ENCODE results near the gene C2orf81.
A peak's percentile ranks its signal among the peaks of the same experiment; 100 is the strongest.

The C2orf81 gene

DNA sequence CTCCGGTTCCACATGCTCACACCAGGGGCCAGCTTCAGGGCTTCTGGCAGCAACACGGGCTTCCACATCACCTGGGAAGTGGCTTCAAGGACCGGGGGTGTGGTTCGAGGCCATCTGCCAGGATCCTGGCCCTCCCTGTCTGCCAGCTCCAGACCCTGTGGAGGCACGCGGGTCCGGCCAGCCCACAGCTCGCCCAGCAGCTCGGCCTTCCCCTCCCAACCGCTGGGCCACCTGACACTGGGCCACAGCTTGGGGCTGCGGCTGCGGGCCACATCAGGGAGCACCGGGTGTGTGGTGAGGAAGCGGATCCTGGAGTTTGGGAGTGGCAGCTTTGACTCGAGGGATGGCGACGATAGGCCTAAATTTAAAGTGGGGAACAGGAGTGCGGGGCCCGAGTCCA is 7.0 kb downstream of the C2orf81 start:
- no peaks in the 10 kb centered on the region for H3K36me3 Mint-ChIP-seq (ENCODE audit: low read depth)
- no peak overlapping the region for H3K4me3 Mint-ChIP-seq
- H3K4me1 Mint-ChIP-seq, result peaks cover 13% of the 10 kb centered on the region
- peaks cover 3% of the 10 kb centered on the region for H3K27me3 Mint-ChIP-seq (ENCODE audit: low read depth)
- TF ChIP-seq, protein P1, sequence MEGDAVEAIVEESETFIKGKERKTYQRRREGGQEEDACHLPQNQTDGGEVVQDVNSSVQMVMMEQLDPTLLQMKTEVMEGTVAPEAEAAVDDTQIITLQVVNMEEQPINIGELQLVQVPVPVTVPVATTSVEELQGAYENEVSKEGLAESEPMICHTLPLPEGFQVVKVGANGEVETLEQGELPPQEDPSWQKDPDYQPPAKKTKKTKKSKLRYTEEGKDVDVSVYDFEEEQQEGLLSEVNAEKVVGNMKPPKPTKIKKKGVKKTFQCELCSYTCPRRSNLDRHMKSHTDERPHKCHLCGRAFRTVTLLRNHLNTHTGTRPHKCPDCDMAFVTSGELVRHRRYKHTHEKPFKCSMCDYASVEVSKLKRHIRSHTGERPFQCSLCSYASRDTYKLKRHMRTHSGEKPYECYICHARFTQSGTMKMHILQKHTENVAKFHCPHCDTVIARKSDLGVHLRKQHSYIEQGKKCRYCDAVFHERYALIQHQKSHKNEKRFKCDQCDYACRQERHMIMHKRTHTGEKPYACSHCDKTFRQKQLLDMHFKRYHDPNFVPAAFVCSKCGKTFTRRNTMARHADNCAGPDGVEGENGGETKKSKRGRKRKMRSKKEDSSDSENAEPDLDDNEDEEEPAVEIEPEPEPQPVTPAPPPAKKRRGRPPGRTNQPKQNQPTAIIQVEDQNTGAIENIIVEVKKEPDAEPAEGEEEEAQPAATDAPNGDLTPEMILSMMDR (IDR thresholded peaks at IDR 0.05; ENCODE audit: unreplicated experiment in 3 of 3), result no peak
- no peak overlapping the region for H3K27ac Mint-ChIP-seq
- no peaks in the 10 kb centered on the region for H3K9me3 Mint-ChIP-seq

DNA sequence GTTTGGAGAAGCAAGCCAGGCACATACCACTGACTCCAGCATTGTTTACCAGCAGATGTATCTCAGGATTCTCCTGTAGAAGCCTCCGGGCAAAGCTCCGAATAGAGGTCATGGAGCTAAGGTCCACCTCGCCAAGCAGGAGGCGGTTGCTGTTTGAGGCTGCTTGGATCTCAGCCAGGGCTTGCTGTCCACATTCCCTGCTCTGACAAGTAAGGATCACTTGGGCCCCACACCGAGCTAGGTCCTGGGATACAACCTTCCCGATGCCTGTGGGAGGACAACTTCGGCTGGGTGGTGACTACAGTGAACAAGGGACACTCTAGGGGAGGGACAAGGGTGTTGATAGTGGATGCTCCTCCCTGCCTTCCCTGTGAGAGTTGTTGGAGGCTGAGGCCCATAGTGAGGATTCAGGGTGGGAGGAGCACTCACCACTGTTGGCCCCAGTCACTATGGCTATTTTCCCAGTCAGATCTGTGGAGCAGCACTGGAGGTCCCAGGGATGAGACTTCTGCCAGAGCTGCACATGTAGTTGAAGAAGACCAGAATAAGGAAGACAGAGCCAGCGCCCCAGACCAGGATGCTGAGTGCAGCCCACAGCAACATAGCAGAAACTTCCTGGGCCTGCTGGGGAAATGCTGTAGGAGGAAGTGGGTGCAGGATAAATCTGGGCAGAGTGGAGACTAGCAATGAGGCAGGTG is 8.3 kb downstream of the C2orf81 start:
- TF ChIP-seq, protein P1 (IDR thresholded peaks at IDR 0.05; ENCODE audit: unreplicated experiment in 3 of 3), result no peak
- peaks cover 13% of the 10 kb centered on the region for H3K4me1 Mint-ChIP-seq
- peak overlapping the region in 2 of 3 experiments; percentile 47 to 57 for H3K4me3 Mint-ChIP-seq
- H3K36me3 Mint-ChIP-seq (ENCODE audit: low read depth), result no peaks in the 10 kb centered on the region
- no peaks in the 10 kb centered on the region for H3K9me3 Mint-ChIP-seq
- peaks cover 8% of the 10 kb centered on the region for H3K27me3 Mint-ChIP-seq (ENCODE audit: low read depth)
- H3K27ac Mint-ChIP-seq, result peak overlapping the region in 2 of 3 experiments; percentile 81 to 90

DNA sequence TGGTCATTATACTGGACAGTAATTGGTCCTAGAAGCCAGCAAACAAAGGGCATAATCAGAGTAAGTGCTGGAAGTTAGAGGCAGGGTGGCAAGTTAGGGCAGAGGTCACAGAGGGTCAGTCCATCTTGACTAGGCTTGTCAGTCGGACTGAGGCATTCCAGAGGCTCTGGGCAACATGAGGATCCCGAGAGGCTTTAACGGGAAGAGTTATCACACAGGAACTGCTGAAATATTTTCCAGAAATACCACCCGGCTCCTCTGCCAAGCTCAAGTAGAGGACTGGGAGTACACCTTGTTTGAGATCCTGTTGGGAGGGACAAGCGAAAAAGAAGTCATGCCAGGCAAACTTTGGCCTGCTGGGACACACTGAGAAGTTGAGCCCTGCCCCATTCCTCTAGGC is 13.7 kb downstream of the C2orf81 start:
- Mint-ChIP-seq H3K4me1 (peaks cover 4% of the 10 kb centered on the region), H3K27me3 (ENCODE audit: low read depth) (peaks cover 5% of the 10 kb centered on the region), H3K9me3 (no peaks in the 10 kb centered on the region), H3K4me3 (no peak overlapping the region), H3K36me3 (ENCODE audit: low read depth) (no peaks in the 10 kb centered on the region), H3K27ac (no peak overlapping the region)
- TF ChIP-seq, protein P1 (IDR thresholded peaks at IDR 0.05; ENCODE audit: unreplicated experiment in 3 of 3), result no peak

DNA sequence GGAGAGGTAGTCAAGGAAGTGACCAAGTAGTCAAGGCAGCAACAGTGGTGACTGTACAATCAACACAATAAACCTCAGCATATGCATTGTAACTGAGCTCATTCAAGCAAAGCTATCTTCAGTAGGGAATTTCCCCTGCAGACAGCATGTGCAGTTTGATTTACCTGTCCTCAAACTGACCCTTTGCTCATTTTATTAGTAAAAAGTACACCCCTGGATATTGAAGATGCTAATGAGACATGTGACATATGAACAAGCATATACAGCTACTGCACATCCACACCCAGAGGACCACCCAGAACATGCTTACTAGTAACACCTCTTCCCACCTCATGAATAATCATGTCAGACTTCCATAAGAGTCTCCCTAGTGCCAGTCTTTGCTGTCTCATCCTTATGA is 15.4 kb downstream of the C2orf81 start:
- Mint-ChIP-seq H3K27ac (no peak overlapping the region), H3K36me3 (ENCODE audit: low read depth) (no peaks in the 10 kb centered on the region), H3K4me1 (peaks cover 4% of the 10 kb centered on the region), H3K9me3 (no peaks in the 10 kb centered on the region), H3K27me3 (ENCODE audit: low read depth) (peaks cover 5% of the 10 kb centered on the region), H3K4me3 (no peak overlapping the region)
- TF ChIP-seq, protein P1 (IDR thresholded peaks at IDR 0.05; ENCODE audit: unreplicated experiment in 3 of 3), result no peak

DNA sequence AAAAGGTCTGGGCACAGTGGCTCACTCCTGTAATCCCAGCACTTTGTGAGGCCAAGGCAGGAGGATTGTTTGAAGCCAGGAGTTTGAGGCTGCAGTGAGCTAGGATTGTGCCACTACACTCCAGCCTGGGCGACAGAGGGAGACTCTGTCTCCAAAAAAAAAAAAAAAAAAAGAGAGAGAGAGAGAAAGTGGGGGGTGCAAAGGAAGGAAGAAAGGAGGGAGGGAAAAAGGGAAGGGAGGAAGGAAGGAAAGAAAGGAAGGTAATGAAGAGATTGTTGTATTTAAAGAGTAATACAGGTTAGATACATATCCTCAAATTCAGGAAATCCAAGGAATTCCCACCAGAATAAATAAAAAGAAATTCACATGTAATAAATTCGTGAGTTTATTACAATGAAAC is 19.5 kb downstream of the C2orf81 start:
- Mint-ChIP-seq H3K27ac (no peak overlapping the region), H3K4me1 (no peaks in the 10 kb centered on the region), H3K9me3 (no peaks in the 10 kb centered on the region), H3K27me3 (ENCODE audit: low read depth) (peaks cover 3% of the 10 kb centered on the region), H3K4me3 (no peak overlapping the region), H3K36me3 (ENCODE audit: low read depth) (no peaks in the 10 kb centered on the region)
- TF ChIP-seq, protein P1 (IDR thresholded peaks at IDR 0.05; ENCODE audit: unreplicated experiment in 3 of 3), result no peak

DNA sequence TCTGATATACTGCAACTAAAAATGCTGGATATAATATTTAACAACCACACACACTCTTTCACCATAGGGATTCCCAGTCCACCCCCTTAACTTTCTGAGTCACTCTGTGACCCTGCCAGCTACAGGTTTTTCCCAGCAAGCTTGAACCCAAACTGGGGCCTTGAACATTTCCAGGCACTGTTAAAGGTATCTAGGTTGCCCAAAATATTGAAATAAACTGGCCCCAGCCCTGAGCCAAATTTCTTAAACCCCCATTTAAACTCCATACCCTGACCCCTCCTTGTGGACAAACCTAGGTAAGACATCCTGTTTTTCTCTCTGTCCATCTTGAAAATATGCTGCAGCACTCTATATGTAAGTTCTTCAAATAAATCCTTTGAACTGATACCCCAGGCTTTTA is 21.6 kb downstream of the C2orf81 start:
- Mint-ChIP-seq H3K4me1 (no peaks in the 10 kb centered on the region), H3K27ac (no peak overlapping the region), H3K4me3 (no peak overlapping the region), H3K36me3 (ENCODE audit: low read depth) (no peaks in the 10 kb centered on the region), H3K27me3 (ENCODE audit: low read depth) (peaks cover 3% of the 10 kb centered on the region), H3K9me3 (no peaks in the 10 kb centered on the region)
- TF ChIP-seq, protein P1 (IDR thresholded peaks at IDR 0.05; ENCODE audit: unreplicated experiment in 3 of 3), result peak in 1 of 3 experiments; percentile 41

Measured in nephron (organoid).